ENCODE measurements around the gene DMAC2.
"Not testable (repeated sequence)": the region's sequence is repeated elsewhere in the genome, so short reads cannot be mapped to it uniquely, and the experiment has no call there.

The DMAC2 gene

GRCh38 chr19:41439441-41440222, at the start of gene DMAC2:
TSS of gene DMAC2 (minus strand) at chr19:41439912. CDS start at chr19:41439899, 13 bp downstream.
- in situ Hi-C loops (cut with HindIII; ENCODE audit: low sequenced_read_pairs): no loop called here

- in situ Hi-C loops (cut with HindIII; ENCODE audit: low sequenced_read_pairs): loop anchor here (10.0 kb wide), 1 partner anchor 48 kb away; no protein-coding TSS in a partner anchor
Observed at GRCh38 chr19:41486953-41487352, 47.2 kb upstream of the DMAC2 start.

- in situ Hi-C loops (cut with HindIII; ENCODE audit: low sequenced_read_pairs): loop anchor here (10.0 kb wide), 1 partner anchor 50 kb away; no protein-coding TSS in a partner anchor
Observed at GRCh38 chr19:41484822-41485221, 45.1 kb upstream of the DMAC2 start.

GRCh38 chr19:41480336-41480735, 40.6 kb upstream of the DMAC2 start:
- in situ Hi-C loops (cut with HindIII; ENCODE audit: low sequenced_read_pairs): loop anchor here (10.0 kb wide), 1 partner anchor 54 kb away; no protein-coding TSS in a partner anchor

- in situ Hi-C loops (cut with HindIII; ENCODE audit: low sequenced_read_pairs): loop anchor here (10.0 kb wide), 1 partner anchor 55 kb away; no protein-coding TSS in a partner anchor
Observed at GRCh38 chr19:41479757-41480191, 40.1 kb upstream of the DMAC2 start.

GRCh38 chr19:41478875-41479756, 39.4 kb upstream of the DMAC2 start:
- in situ Hi-C loops (cut with HindIII; ENCODE audit: low sequenced_read_pairs): no loop called here

- in situ Hi-C loops (cut with HindIII; ENCODE audit: low sequenced_read_pairs): no loop called here
Observed at GRCh38 chr19:41478171-41478570, 38.5 kb upstream of the DMAC2 start.

GRCh38 chr19:41476583-41476982, 36.9 kb upstream of the DMAC2 start:
- in situ Hi-C loops (cut with HindIII; ENCODE audit: low sequenced_read_pairs): no loop called here

- in situ Hi-C loops (cut with HindIII; ENCODE audit: low sequenced_read_pairs): not testable (repeated sequence)
Observed at GRCh38 chr19:41463257-41464256, 23.8 kb upstream of the DMAC2 start.

GRCh38 chr19:41462497-41462896, 22.8 kb upstream of the DMAC2 start:
- in situ Hi-C loops (cut with HindIII; ENCODE audit: low sequenced_read_pairs): no loop called here

GRCh38 chr19:41457241-41457640, 17.5 kb upstream of the DMAC2 start:
- in situ Hi-C loops (cut with HindIII; ENCODE audit: low sequenced_read_pairs): no loop called here

- in situ Hi-C loops (cut with HindIII; ENCODE audit: low sequenced_read_pairs): no loop called here
Observed at GRCh38 chr19:41456342-41456918, 16.7 kb upstream of the DMAC2 start.

GRCh38 chr19:41455936-41456335, 16.2 kb upstream of the DMAC2 start:
- in situ Hi-C loops (cut with HindIII; ENCODE audit: low sequenced_read_pairs): no loop called here

- in situ Hi-C loops (cut with HindIII; ENCODE audit: low sequenced_read_pairs): no loop called here
Observed at GRCh38 chr19:41452584-41453275, 13.0 kb upstream of the DMAC2 start.

GRCh38 chr19:41449865-41450178, 10.1 kb upstream of the DMAC2 start:
- in situ Hi-C loops (cut with HindIII; ENCODE audit: low sequenced_read_pairs): no loop called here

- in situ Hi-C loops (cut with HindIII; ENCODE audit: low sequenced_read_pairs): no loop called here
Observed at GRCh38 chr19:41449079-41449864, 9.6 kb upstream of the DMAC2 start.

- in situ Hi-C loops (cut with HindIII; ENCODE audit: low sequenced_read_pairs): no loop called here
Observed at GRCh38 chr19:41447732-41448332, 8.1 kb upstream of the DMAC2 start.

GRCh38 chr19:41445575-41445974, 5.9 kb upstream of the DMAC2 start:
- in situ Hi-C loops (cut with HindIII; ENCODE audit: low sequenced_read_pairs): no loop called here
